GDM1 (cell line): ENCODE measurements around the gene FBXL17.

ENCODE experiments used
- DNase-seq: peaks from one replicate; lab custom pipeline; 2025; lab: John Stamatoyannopoulos, UW

The FBXL17 gene

DNA sequence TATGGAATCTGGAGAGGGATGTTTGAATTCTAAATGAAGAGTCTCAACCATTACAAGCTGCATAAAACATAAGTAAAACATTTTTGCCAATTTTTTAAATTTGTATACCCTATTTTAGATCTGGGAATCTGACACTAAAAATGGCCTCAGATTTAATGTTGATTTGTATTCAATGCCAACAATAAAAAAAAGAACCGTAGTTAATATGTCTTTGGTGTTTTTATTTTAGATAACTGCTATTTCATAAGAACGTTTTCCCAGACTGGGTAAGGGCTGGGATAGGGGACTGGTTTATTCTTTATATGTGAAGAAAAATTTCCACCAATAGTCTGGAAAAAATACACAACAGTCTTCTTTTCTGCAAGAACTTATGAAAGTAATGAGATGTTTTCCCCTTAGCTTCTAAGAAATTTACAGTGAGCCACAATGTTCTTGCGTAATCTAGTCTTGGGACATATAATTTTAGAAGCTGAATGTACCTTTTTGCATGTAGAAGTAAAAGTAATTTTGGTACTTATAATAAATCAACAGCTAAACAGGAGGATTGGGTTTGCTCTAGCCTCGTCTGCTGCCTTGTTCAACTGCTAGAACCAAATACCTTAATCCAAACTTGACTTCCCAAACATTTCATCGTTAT, 466.6 kb downstream of the FBXL17 start:
- DNase-seq = no peak

DNA sequence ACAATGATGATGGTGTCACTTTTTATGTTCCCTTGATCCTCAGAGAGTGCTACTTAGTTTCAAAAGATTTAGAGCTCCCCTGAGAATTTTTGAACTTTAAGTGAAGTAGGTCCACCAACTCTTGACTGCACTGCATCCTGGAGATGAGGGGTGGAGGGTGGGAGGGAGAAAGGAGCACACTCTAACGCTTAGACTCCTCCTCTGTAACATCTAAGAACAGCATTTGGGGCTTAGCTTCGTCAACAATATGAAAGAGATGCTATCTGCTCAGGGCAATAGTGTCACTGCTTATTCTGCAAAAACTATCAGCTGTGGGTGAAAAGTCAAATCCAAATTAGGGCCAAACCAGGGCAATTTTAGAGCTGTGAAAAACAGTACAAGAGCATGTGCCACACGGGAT, 468.4 kb downstream of the FBXL17 start:
- no peak for DNase-seq

DNA sequence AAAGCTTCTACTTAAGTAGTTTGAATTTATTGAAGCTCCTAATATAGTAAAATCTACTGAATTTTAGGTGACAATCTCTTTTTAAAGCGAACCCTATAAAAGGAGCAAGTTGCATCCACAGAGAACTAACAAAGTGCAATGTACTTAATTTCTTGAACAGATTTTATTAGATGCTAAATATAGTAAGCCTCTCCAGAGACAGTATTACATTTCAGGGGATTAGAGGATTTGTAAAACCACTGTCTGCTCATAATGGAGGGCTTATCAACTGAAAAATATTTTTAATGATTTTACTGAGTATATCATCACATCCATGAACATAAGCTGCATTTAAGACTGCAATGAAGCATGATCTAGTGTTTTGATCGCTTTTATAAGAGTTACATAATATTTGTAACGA, 481.2 kb downstream of the FBXL17 start:
- no peak for DNase-seq

DNA sequence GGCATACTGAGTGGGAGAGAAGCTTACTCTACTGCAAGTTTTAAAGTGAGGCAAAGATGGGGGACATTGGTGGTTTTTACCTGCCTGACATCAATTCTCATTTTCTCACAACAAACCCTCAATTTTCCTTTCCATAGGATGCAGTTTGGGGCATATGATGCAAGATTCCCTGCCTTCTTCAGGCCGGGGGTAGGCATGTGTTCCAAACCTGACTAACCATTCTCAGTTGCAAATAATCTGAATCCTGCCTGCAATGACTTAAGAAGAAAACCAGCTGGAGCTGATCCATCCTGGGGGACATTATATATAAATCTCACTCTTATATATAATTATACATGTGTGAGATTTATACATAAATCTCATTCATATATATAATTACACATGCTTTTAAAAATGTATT, 487.5 kb downstream of the FBXL17 start:
- DNase-seq = no peak

DNA sequence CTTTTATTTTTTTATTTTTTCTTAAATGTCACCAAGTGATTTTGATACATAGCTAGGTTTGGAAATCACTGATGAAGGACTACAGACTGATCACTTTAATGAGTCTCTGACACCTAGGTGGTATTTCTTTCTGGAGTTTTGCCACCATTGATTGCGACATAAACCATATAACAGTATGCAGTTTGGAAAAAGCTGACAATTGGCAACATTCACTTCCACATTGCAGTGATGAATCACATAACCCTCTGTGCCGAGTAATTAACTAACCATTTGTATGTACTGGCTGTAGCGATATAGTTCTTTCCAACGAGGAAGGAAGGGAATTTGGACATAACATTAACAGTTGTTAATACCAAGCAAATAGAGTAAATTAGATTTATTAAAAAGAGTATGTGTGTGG, 488.3 kb downstream of the FBXL17 start:
- DNase-seq = no peak

DNA sequence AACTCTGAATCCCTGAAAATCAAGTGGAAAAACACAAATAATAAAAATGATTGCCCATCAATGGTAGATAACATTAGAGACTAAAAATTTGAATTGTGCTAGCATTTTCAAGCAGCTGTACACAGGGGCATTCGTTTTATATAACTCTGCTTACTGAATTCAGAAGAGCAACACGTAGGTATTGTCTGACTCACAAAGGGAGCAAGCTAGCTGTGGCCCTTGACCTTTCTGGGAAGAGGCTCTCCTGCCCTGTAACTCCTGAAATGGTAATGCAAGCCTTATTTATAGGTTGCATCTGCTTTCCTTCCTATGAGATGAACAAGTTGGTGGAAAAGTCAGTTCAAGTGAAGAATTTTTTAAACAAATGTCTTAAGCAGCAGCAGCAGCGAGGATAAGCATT, 492.5 kb downstream of the FBXL17 start:
- no peak for DNase-seq

DNA sequence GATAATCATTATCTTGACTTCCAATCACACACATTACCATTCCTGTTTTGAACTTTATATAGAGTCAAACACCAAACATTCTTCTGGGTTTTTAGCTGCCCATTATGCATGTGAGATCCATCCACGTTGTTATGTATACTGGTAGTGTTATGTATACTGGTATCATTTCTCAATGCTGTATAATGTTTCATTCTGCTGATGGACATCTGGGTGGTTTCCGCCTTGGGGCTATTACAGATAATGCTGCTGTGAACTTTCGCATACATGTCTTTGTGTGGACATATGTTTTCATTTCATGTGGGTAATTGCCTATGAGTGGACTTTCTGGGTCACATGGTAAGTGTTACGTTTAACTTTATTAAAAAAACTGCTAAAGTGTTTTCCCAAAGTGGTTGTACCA, 493.4 kb downstream of the FBXL17 start:
- no peak for DNase-seq

DNA sequence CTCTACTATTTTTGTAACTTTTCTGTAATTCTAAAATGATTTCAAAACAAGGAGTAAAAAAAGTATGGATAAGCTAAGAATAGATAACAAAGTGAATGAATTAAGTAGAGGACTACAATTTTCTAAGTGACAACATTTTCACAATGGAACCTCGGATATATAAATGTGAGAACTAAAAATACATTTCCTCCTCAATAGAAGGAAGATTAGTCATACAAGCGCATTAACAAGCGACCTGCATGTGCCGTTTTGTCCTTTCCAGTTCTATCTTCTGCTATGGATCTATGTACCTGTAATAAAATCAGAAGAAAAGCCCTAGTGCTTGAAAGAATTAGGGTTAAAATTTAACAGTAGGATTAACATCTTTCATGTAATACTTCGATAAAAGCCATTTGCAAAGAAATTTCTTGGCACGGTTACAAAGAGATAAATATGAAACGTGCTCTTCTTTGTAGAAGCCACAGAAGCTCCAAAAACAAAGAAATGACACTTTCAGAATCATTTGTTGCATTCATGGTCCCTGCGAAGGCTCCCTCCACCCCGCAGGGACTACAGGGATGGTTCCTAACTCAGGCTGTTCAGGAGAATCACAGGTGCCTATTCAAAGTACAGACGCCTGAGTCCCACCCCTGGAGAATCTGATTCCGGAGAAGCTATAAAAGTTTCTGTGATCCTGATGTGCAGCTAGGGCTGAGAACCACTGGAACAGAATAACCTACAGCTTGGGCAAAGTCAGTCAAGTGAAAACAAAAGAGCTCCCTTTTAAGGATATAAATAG, 494.5 kb downstream of the FBXL17 start:
- DNase-seq = no peak

DNA sequence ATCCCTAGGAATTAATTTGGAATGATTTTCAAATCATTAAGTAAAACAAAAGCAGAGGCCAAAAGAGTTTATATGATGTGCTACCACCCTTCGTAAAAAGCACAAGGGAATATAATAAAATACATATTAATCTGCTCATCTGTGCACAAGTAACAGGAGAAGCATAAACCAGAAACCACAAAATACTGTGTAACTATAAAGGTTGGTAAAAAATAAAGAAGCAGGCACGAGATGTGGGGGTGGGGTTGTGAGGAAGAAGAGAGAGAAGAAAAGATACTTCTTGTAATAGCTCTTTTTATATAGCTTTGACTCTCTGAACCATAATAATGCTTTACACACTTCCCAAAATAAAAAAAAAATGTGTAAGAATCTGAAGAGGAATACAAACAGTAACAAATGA, 496.3 kb downstream of the FBXL17 start:
- no peak for DNase-seq

DNA sequence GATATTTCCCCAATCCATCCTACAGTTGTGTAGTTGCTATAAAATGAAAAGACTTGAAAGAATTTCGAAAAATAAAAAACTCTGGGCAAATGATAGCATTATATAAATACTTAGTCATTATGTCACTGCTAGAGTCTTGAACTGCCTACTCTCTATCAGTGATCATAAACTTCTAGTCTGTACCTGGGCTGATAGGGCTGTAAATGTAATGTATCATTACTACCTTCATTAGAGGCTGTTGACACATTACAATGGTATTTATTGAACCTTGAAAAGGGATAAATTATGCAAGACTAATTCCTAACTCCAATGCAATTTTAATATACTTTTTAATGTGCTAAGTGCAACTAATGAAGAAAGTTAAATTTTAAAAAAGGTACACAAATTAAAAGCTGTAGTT, 497.0 kb downstream of the FBXL17 start:
- no peak for DNase-seq

DNA sequence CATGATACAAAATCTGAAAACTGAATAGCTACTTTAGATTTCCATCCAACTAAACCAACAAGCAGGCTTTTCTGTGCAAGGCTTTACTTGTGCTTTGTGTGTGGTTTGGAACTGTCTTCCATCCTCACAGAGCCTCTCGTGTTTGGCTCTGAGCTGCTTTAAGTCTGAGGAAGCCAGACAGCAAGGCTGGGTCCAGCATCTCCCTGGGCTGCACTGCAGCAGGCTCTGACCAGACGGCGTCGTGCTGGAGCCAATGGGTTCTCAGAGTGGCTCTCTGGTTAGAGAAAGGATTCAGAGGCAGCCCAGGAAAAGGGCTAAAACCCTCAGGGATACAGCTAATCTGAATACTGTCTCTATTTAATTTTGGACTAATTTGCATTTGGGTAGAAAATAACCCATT, 503.2 kb downstream of the FBXL17 start:
- no peak for DNase-seq

DNA sequence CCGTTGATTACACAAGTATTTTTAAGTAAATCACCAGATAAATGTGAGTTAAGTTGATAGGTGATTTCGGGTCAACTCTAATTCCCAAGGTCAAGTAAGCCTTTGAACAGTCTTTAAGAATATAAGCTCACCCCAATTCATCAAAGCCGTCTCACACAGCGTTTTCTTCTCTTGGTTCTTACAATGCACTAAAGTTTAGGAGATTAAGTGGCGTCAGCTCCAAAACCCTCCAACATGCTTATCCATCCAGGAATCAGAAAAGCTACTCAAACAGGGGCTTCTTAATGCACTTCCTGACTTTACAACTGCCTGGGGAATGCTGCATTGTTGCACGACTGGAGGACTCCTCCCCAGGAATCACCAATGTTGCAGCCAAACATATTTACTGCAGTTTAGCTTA, 505.0 kb downstream of the FBXL17 start:
- no peak for DNase-seq

DNA sequence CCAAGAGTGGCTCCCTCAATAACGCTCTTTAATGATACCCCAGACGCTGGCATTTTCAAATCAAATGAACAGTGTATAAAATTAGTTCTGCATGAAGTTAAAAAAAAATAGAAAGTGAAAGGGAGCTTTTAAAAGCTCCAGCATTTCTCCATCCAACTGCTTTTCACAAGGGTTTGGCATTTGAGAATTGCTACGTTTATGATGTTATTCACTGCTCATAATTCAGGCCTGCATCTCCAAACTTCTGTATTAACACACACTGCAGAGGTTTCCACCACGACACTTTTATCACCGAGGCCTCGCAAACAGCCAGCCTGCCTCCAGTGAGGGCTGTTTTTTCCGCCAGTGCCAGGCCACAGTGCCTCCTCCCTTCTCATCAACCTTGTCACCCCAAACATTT, 505.6 kb downstream of the FBXL17 start:
- DNase-seq = no peak

DNA sequence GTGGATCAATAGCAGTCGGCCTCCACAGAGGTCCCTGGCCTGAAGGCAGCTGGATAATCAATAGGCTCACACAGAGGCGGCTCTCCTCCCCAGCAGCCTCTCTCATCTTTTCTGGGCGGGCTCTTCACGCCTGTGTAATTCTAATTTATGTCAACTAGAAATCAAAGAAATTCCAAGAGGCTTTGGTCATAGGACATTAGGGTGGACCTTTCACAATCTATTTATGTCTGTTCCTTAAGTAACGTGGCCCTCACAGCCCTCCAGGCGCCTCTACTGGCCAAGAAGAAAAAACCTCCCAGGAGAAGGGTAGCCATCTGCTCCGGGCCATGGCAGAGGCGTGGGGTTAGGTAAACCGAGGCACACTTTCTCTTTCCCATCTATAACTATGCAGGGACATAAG, 506.1 kb downstream of the FBXL17 start:
- no peak for DNase-seq

DNA sequence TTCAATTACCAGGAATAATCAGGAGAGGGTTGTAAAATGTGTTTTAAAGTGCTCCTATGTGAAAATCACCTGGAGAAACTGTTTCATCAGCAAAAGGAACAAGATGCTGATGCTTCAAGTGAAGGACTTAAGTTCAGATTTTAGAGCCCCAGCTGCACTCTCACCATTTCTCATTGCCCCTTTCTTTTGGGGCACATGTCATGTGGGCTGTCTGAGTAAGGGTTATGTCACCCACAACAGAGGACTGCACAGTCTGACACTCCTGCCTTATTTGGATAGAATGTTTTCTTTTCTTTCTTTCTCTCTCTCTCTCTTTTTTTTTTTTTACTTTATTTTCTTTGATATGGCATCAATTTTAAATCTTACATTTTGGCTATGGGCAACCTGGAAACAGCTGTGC, 507.1 kb downstream of the FBXL17 start:
- DNase-seq = no peak

DNA sequence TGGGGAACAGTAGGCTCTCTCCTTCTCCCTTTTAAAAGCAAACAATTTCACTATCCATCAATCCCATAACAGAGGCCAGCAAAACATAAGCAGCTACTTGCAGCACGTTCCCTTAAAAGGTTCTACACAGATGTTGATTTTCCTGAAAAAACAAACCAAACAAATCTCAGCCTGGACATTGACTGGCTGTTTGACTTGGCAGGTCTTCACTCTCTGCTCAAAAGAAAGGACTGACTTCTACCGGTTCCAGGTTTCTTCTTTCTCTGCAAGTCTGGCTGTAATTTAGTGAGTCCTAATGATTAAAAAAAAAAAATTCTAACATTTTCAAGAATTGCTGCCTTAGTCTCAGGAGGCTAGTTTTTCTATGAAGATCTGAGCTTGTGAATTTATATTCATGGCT, 508.0 kb downstream of the FBXL17 start:
- DNase-seq = no peak

DNA sequence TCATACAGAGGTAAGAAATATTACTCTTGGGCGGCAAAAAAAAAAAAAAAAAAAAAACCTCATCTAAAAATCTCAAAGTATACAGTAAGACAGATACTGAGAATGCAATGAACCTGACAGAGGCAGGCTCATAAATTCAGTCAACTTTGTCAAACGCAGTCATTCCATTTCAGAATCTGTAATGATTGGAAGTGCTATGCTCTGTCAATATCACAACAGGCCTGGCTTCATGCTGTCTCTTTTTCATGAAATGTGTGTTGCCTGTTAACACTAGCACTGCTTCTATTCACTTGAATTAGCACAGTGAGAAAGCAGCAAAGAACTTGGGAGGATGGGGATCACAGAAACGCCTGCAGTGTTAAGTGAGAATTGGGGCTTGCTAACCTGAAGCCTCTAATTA, 510.9 kb downstream of the FBXL17 start:
- no peak for DNase-seq

DNA sequence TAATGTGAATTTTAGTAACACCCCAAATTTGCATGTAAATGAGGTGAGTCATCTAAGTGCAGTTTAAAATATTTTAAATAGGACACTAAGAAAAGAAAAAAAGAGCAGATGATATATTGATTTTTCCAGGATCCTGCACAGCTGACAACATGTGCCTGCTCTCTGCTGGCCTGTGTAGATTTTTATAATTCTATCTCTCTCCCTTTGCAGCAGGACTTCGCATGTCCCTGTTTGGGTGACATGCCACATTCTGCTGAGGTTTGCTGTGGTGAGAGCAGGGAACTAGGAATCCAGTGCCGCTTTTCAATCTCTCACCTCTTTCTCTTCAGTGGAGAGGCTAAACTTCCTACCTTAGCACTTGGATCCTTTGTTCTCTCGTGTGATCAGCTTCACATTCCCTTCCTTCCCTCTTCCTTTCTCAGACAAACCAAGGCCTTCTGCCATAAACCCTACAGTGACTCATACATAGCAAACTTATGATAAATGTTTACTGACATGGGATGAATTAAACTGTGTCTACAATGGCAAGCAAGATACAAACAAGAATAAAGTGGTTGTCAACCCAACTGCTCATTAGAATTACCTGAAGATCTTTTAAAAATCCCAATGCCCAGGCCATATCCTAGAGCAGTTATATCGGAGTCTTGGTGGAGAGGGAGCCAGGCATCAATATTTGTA, 512.3 kb downstream of the FBXL17 start:
- no peak for DNase-seq

DNA sequence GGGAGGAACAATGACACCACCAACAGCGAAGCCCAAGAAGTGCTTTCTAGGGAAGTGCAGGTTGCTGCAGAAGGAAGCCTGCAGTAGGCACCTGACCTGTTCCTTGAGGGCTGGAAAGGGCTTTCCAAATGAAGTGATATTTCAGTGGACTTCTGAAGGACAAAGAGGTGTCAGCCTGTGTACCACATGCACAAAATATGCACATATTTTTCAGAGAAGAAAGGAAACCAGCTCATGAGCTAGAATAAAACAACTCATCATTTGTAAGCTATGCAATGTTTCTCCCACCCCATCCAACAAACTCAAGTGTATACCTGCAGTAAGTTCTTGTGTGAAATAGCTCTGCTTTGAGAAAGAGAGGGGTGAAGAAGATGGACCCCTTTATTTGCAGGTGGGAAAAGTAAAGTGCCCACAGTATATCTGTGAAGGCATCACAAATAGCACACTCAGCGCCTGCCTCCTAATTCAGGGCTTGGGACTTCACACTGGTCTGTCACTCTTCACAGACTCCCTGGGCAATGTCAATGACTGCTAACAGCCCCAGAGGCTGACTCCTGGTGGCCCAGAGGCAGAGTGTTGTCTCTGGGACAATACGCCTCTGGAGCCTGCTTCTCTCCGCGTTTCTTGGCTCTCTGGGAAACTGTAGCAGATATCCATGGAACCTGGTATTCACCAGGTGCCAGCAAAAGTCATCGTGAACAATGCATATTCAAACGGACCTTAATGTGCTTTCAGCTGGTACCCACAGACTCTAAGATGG, 513.1 kb downstream of the FBXL17 start:
- DNase-seq = no peak

DNA sequence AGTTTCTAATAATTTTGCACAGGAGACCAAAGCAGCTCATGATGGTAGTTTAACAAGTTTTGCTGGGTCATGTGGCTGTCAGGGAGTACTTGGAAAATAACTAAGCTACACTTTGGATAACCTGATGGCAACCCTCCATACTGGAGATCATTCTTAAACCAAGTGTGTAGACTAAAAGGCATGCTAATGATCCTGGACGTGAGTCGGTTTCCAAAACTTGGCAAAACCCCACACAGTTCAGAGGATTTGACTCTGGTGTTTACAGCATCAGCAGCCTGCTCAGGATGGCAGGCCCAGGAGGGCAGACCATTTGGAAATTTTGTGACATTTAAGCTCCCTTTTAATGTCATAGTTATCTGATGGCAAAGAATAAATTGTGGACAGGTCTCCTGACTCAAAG, 514.6 kb downstream of the FBXL17 start:
- DNase-seq = no peak

DNA sequence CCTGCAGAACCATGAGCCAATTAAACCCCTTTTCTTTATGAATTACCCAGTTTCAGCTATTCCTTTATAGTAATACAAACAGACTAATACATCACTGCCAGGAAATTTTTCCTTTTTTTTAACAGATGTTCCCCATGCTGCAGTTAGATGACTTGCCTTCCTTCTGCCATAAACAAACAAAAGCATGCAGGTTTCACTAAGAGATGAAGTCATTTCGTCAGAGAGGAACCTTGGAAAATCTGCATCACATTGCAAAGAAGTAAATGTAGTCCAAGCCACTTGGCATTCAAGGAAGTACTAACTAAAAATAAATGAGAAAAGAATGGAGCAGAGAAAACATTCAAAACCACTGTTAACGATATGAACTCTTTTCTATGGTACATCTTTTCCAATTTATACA, 517.1 kb downstream of the FBXL17 start:
- DNase-seq = no peak

DNA sequence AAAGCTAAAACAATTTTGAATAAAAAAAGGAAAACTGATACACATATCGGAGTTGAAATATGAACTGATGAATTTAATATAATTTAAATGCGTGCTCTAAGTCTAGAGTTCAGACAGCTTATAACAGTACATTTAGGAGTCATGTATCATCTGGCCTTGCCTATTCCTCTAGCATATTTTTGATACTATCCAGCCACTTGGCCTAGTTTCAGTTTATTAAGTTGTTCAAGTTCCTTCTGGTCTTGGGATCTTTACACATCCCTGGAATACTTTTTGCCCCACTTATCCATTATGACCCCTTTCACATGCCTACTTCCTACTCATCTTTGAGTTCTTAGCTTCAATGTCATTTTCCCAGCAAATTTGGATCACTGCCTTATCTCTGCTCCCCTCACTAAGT, 518.8 kb downstream of the FBXL17 start:
- no peak for DNase-seq

DNA sequence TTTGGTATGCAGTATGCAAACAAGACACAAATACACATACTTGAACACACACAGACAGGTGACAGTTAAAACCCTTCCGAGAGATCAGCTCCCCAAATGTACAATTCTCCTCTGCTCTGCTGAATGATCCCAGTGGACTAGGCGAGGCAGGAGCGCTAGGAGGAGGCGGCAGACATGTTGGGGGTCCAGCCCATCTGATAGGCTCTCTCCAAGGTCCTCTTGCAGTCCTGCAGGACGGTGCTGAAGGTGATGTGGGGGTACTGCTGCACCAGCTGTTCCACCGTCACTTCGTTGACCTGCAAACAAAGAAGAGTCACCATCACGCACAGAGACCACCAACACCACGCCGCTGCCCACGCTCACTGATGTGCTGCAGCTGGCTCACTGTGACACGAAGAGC, 520.3 kb downstream of the FBXL17 start:
- no peak for DNase-seq
